Naive thymus-derived CD4-positive, alpha-beta T cell (primary cell): ENCODE data around the gene RLIM. TPM values are rescaled to one million over a fixed set of nuclear protein-coding genes. Genes with fewer than 3 reads are reported as not detected.

ENCODE experiments used
- polyA plus RNA-seq, 2 donors: library from polyadenylated mRNA; unstranded; fragments of 300-500 nt; fragmentation: Illumina TruSeq; gene quantifications; one replicate each; pipeline ENCODE4 v1.2.3, GENCODE V29; 2021
- total RNA-seq, 6 experiments: library from RNA in 5 of 6; stranded (reverse) in 5 of 6; gene quantifications; 1 replicate in 5 of 6; 2 replicates in 1 of 6; pipeline ENCODE4 v1.2.3 and lab custom pipeline; 2021 to 2026

The RLIM gene
- total and polyA plus RNA-seq, 7 experiments from 2014 or later = 7.2 to 51.3 (median 41.6) TPM

Other genes starting within 250 kb of the RLIM start
- under 1 TPM in 3 of 5 experiments, not detected in 2; 0.27 to 0.38 (median 0.38) TPM for gene SLC16A2, start 193.1 kb downstream of the RLIM start, total RNA-seq
- gene SLC16A2, start 193.1 kb downstream of the RLIM start, polyA plus RNA-seq = under 1 TPM; 0.24 to 0.38 TPM